HG03108 (cell line): ENCODE measurements around the gene WNT16.
"Not testable (repeated sequence)": the region's sequence is repeated elsewhere in the genome, so short reads cannot be mapped to it uniquely, and the experiment has no call there.

ENCODE experiments used
- ATAC-seq: cut with Tn5 transposase; IDR thresholded peaks from one replicate; pipeline ENCODE4 v1.9.1; 2021; ENCODE audit warnings: moderate library complexity; ENCODE audit not compliant: unreplicated experiment

WNT16 gene

GRCh38 chr7:121328508-121329190, at the start of gene WNT16:
WNT16 (plus strand) TSS chr7:121329000; CDS start chr7:121329293, 293 bp downstream.
- ATAC-seq, result no peak

DNA sequence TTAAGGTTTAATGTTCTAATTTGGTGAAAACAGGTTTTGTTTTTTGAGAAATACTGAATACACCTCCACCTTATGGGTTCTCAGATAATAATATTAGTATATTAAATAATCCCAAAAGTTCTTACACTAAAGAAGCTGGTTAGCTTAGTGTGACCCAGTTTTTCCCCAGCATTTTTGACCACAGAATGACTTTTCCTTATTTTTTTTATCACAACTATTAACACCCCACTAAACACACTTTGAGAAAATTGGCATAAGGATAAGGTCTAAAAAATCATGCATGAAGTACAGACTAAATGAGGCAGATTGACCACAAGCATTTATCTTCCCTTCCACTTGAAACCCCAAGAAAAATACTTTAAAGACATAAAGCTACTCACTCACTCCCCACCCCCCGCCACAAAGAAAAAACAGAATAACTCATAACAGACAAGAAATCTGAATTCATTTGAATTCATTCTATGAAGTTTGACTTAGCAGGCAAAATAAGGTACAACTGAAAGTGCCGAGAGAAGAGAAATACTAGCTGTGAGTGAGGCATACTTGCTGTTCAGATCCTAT, 49.7 kb upstream of the WNT16 start:
- ATAC-seq, result no peak

- ATAC-seq, result no peak
Measured at GRCh38 chr7:121279822-121280221, 49.0 kb upstream of the WNT16 start.

- ATAC-seq, result no peak
Measured at GRCh38 chr7:121280656-121281055, 48.1 kb upstream of the WNT16 start.

GRCh38 chr7:121282129-121282528, 46.7 kb upstream of the WNT16 start:
- no peak for ATAC-seq

GRCh38 chr7:121285066-121285667, 43.6 kb upstream of the WNT16 start:
- ATAC-seq, result no peak

GRCh38 chr7:121286186-121286585, 42.6 kb upstream of the WNT16 start:
- ATAC-seq, result no peak

GRCh38 chr7:121286742-121287734, 41.8 kb upstream of the WNT16 start:
- ATAC-seq, result no peak

- no peak for ATAC-seq
Measured at GRCh38 chr7:121288894-121289293, 39.9 kb upstream of the WNT16 start.

DNA sequence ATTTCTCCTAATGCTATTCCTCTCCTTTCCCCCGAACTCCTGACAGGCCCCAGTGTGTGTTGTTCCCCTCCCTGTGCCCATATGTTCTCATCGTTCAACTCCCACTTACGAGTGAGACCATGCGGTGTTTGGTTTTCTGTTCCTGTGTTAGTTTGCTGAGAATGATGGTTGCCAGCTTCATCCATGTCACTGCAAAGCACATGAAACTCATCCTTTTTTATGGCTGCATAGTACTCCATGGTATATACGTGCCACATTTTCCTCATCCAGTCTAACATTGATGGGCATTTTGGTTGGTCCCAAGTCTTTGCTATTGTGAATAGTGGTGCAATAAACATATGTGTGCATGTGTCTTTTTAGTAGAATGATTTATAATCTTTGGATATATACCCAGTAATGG, 38.9 kb upstream of the WNT16 start:
- not testable (repeated sequence) for ATAC-seq

DNA sequence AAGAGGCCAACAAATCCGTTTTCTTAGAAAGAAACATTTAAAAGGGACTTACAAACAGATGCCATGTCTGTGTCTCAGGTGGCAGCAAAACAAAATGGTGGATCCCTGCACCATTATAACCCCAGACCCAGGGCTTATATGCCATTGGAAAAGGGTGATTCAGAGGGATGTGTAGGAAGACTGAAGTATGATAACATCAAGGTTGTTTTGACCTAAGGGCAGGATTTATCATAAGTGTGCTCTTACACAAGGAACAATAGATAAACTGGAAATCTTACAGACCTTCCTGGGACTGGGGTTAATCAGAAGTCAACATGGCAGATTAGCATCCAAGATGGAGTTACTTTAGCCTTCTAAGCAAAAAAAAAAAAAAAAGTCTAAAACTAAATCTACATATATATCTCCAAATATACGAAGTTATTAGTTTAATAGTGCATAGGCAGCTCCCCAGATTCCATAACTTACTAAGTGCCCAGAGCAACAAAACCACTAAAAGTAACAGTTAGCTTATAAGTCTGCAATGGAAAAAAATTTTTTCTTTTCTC, 34.3 kb upstream of the WNT16 start:
- ATAC-seq, result no peak

- no peak for ATAC-seq
Measured at GRCh38 chr7:121297843-121298242, 31.0 kb upstream of the WNT16 start.

DNA sequence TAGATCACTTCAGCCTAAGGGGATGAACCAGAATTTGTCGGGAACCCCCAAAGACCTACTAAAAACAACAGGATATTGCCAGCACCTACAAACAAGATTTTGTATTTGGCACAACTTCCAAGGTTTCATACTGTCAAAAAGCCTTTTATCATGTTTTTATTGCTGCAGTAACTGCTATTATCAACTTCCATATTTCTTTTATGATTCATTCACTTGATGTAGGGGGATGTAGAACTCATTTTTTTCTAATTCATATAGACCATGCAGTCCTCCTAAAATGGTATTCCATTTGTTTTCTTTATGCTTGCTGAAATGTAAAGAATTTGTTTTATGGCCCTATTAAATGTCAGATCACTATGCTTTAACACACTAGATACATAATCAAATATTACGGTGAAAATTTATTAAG, 30.0 kb upstream of the WNT16 start:
- no peak for ATAC-seq

- no peak for ATAC-seq
Measured at GRCh38 chr7:121300685-121301420, 27.9 kb upstream of the WNT16 start.

DNA sequence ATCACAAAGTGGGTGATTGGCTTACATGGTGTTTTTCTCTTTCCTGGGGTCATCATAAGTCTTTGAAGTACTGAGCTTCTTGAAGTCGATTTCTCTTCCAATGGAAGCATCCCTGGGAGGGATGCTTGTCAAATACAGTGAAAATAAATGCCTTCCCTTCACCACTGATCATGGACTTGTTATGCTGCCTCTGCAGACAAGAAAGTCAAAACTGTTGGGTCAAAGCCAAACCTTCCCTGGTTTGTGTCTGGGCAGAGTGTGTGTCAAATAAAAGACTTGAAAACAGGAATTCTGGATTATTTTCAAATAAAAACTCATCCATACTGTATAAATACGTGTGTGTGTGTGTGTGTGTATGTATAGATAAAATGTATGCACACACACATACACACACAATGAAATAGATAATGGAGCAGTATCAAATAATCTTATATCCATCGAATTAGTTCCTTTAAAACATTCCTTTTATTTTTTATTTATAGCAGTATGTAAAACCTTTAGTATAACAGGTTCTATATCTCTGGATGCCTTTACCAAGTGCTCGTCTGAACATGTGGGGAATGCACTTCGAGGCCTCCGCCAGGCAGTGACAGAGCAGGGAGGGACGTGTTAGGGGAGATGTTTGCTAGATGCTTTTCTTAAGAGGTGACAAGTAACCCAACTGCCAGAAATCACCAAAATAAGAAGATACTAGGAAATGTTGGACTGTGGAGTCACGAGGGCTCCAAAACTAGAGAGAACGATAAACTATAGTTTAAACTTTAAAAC, 27.2 kb upstream of the WNT16 start:
- ATAC-seq, result no peak

GRCh38 chr7:121302214-121302745, 26.5 kb upstream of the WNT16 start:
- ATAC-seq, result peak; percentile 96

DNA sequence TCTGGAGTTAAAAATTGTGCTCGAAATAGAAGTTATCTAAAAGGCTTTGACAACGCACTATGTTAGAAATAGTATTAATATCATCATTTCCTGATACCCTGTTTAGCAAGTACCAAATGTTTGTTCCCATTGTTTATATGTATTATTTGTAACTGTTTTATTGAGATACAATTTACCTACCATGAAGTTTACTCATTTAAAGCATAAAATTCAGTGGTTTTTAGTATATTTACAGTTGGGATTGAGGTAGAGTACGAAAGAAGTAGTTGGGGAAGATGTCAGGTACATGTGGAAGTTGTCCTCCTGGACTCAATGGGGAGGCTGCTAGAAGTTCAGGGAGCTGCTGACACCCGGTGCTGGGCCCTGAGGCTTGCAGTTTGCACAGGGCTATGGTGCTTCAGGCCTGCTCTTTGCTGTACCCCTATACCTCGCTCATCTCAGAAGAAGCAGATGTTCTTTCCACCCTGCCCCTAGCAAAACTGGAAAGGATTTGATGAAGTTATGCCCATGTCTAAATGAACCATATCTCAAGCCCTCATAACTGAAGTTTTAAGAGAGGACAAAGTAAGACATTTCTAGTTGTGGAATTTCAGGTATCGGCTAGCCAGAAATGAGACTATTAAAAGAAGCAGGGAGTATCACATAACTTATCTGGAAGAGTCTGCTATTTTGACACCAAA, 25.2 kb upstream of the WNT16 start:
- no peak for ATAC-seq

DNA sequence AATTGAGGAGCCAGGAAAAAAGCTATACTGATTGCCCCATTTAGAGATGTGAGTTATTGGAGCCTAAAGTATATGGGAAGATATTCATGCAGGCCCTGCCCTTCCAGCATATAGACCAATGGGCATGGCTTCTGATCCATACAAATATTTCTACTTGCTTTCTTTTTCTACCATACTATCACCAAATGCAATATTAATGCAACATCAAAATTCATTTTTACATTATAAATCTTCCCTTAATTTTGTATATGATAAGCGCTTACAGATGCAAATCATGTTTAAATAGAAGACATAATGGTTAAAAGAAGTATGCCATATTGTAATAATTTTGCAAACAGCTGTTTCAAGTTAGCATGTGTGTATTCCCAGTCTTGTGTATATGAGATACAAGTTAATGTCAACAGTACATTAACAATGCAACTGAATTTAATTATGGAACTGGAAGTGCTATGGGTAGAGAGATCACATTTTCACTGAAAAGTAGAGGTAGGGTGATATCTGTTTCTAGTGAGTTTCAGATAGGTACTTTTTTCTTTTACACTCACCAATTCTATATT, 24.6 kb upstream of the WNT16 start:
- no peak for ATAC-seq
